Right forelimb (tissue), 1 donor: Measurements from ENCODE around the gene CITED2.
A peak's percentile ranks its signal among the peaks of the same experiment; 100 is the strongest.

Experiments used
- DNase-seq: peaks from one replicate; pipeline ENCODE4 v3.0.0-alpha.2; 2018

The CITED2 gene

DNA sequence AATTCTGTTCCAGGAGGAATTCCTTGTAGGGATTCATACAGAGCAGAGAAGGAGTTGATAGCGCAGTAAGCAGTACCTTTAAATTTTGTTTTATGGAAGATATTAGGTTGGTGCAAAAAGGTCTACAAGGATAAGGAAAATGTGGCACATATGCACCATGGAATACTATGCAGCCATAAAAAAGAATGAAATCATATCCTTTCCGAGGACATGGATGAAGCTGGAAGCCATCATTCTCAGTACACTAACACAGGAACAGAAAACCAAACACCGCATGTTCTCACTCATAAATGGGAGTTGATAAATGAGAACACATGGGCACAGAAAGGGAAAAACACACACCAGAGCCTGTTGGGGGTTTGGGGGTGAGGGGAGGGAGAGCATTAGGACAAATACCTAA, 45.2 kb downstream of the CITED2 start:
- no peak for DNase-seq

DNA sequence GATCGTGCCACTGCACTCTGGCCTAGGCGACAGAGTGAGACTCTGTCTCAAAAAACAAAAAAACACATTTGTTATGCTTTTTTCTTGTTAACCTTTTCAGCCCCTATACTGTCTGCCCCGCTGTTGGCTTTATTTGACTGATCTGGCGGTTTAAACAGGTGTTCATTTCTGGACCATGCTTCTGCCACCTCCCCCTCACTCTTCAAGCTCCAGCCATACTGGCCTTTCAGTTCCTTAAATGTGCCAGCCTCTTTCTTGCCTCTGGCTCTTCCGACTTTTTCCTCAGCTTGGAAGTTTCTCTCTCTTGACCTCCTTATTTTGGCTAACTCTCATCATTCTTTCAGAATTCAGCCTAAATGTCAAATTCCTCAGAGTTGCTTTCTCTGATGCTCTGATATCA, 47.4 kb downstream of the CITED2 start:
- no peak for DNase-seq

DNA sequence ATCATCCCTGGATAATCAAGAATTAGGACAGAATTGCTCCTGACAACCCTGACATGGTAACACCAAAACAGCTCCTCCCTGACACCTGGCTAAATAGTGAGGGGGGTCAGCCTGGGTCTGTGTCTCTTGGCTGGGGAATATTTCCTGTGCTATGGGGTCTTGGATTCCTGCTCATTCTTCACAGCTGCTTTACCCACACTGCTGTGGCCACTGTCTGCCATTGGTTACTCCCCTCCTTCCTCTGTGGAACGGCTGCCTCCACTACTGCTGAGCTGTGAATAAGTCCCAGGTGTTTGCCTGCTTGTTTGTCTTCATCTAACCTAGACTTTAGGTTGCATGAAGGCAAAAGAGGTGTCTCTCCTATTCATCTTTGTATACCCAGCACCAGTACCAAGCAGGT, 48.8 kb downstream of the CITED2 start:
- no peak for DNase-seq

GRCh38 chr6:139325125-139325524, 49.3 kb downstream of the CITED2 start:
- no peak for DNase-seq

DNA sequence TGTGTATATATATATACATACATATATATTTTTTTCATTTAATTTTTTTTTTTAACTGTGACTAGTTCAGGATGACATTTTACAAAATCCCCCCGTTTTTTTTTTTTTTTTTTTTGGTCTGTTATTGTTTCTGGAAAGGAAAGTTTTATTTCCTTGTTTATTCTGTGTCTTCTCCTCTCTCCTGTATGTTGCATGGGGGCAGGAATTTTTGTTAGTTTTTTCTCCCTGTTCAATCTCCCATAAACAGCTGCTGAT, 50.2 kb downstream of the CITED2 start:
- no peak for DNase-seq

GRCh38 chr6:139323511-139324300, 50.7 kb downstream of the CITED2 start:
- peak; percentile 78 for DNase-seq
